ENCODE data around the gene GJC1. TPM values are rescaled to one million over a fixed set of nuclear protein-coding genes. Genes with fewer than 3 reads are reported as not detected.
"Not testable (repeated sequence)": the region's sequence is repeated elsewhere in the genome, so short reads cannot be mapped to it uniquely, and the experiment has no call there.

GJC1 gene
- total RNA-seq, 1 donor: not detected

DNA sequence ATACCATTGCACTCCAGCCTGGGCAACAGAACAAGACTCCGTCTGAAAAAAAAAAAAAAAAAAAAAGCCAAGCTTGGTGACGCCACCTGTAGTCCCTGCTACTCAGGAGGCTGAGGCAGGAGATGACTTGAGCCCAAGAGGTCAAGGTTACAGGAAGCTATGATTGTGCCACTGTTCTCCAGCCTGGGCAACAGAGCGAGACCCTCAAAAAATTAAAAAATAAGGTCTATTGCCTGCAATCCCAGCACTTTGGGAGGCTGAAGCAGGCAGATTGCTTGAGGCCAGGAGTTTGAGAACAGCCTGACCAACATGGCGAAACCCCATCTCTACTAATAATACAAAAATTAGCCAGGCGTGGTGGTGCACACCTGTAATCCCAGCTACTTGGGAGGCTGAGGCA, 74.9 kb downstream of the GJC1 start:
- H3K27me3 ChIP-seq (ENCODE audit: insufficient read depth, low read length): peaks cover 27% of the 10 kb centered on the region
- H3K4me1 ChIP-seq (ENCODE audit: insufficient read depth, low read length); H3K4me3 ChIP-seq (ENCODE audit: low read length); H3K9me3 ChIP-seq (ENCODE audit: low read depth, low read length): not testable (repeated sequence)

DNA sequence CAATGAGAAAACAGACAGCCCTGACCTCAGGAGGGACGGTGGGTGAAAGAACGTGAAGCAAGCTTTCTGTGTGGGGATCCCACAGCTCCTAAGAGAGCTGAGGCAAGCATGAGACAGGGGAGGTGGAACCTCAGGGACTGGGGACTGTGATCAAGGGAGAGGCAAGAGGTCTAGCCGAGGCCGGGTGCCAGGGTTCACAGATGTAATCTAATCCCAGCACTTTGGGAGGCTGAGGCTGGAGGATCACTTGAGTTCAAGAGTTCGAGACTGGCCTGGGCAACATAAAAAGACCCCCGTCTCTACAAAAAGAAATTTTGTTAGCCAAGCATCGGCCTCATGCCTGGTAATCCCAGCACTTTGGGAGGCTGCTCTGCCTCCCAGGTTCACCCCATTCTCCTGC, 75.8 kb downstream of the GJC1 start:
- no peaks in the 10 kb centered on the region for H3K9me3 ChIP-seq (ENCODE audit: low read depth, low read length)
- H3K4me1 ChIP-seq (ENCODE audit: insufficient read depth, low read length): peaks cover 4% of the 10 kb centered on the region
- H3K27me3 ChIP-seq (ENCODE audit: insufficient read depth, low read length): peaks cover 18% of the 10 kb centered on the region
- no peak overlapping the region for H3K4me3 ChIP-seq (ENCODE audit: low read length)

DNA sequence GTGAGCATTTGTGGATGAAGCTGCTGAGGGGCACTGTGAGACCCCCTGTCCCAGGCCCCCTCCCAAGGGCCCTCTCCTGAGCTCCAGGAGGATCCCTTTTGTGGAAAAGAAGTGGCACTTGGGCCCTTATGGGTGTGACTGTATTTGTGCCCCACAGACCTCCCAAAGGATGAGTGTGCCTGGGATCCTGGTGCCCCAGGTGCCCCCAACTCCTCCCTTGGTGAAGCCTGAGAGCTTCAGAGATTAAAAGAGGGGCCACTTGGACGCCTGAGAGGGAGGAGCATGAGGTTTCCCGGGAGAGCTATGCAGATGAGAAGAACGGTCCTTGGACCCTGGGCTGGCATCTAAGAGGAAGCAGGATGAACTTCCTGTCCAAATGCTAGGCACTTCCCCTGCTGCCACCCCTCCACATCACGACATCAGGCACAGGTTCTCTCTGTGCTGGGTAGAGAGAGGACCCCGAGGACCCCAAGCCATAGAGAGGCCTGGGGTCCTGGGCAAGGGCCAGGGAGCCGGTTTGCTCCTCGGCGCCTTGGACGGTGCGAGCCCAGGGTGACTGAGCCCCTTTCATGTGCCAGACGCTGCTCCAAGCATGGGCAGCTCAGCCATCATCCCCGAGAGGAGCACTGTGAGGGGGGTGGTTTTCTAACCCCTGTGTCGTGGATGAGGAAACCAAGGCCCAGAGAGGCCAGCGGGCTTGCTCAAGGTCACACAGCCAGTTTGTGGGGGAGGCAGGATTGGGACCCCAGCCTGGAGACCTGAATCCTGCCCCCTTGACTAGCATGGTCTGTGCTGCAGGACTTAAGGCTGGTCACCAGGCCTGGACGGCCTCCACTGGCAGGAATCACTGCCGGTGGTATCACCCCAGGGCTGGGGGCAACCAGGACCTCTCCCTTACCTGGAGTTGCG, 76.9 kb downstream of the GJC1 start:
- Histone ChIP-seq H3K4me3 (ENCODE audit: low read length) (no peak overlapping the region), H3K27me3 (ENCODE audit: insufficient read depth, low read length) (peaks cover 14% of the 10 kb centered on the region), H3K9me3 (ENCODE audit: low read depth, low read length) (no peaks in the 10 kb centered on the region), H3K4me1 (ENCODE audit: insufficient read depth, low read length) (no peaks in the 10 kb centered on the region)

DNA sequence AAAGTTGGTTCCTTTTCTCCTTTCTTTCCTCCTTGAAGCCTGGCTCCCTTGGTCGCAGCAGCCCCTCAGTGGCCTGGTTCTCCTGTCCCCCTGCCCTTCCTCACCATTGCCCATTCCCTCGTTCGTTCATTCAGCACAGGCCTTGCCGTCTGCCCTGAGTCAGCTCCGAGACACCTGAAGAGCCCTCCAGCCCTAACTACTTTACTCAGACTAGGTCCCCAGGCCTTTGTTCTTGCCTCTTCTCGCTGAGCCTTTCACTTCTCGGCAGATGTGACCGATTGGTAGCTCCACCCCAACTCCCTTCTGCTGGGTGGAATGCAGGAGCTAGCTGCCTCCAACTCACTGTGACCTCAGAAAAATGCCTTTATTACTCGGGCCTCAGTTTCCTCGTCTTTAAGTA, 78.3 kb downstream of the GJC1 start:
- no peaks in the 10 kb centered on the region for H3K4me1 ChIP-seq (ENCODE audit: insufficient read depth, low read length)
- no peaks in the 10 kb centered on the region for H3K27me3 ChIP-seq (ENCODE audit: insufficient read depth, low read length)
- H3K9me3 ChIP-seq (ENCODE audit: low read depth, low read length): no peaks in the 10 kb centered on the region
- no peak overlapping the region for H3K4me3 ChIP-seq (ENCODE audit: low read length)

DNA sequence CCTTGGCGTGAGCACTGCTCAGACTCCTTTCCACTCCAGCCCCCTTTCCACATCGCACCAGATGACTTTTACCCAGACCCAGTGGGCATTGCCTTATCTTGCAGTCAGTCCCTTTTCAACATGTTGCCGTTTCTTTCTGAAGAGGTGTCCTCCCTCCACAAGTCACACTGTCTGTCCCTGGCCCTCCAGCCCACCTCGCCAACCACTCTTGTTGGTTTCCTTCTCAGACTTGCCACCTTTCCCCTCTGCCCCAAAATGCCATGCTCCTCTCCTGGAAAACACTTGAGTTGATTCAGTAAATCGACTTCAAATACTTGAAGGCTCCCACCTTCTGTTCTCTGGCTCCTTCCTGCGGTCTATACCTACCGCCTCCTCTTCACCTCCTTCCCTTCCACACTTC, 78.8 kb downstream of the GJC1 start:
- no peaks in the 10 kb centered on the region for H3K27me3 ChIP-seq (ENCODE audit: insufficient read depth, low read length)
- no peak overlapping the region for H3K4me3 ChIP-seq (ENCODE audit: low read length)
- no peaks in the 10 kb centered on the region for H3K4me1 ChIP-seq (ENCODE audit: insufficient read depth, low read length)
- H3K9me3 ChIP-seq (ENCODE audit: low read depth, low read length): no peaks in the 10 kb centered on the region

DNA sequence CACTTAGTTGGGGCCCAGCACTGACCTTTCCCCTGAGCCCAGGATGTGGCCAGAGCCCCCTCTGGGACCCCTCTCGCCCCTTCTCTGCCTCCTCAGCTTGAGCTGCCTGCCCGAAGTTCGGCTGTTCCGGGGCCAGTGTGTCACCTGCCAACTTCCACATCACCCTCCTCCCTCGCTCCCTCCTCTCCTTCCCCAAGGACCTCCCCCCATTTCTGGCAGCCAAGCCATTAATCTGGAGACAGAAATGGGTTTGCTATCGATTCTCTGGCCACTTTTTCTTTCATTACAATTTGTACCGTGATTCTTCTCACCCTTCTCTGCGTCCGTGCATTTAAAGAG, 80.1 kb downstream of the GJC1 start:
- H3K4me3 ChIP-seq (ENCODE audit: low read length): no peak overlapping the region
- no peaks in the 10 kb centered on the region for H3K9me3 ChIP-seq (ENCODE audit: low read depth, low read length)
- H3K27me3 ChIP-seq (ENCODE audit: insufficient read depth, low read length): no peaks in the 10 kb centered on the region
- no peaks in the 10 kb centered on the region for H3K4me1 ChIP-seq (ENCODE audit: insufficient read depth, low read length)

DNA sequence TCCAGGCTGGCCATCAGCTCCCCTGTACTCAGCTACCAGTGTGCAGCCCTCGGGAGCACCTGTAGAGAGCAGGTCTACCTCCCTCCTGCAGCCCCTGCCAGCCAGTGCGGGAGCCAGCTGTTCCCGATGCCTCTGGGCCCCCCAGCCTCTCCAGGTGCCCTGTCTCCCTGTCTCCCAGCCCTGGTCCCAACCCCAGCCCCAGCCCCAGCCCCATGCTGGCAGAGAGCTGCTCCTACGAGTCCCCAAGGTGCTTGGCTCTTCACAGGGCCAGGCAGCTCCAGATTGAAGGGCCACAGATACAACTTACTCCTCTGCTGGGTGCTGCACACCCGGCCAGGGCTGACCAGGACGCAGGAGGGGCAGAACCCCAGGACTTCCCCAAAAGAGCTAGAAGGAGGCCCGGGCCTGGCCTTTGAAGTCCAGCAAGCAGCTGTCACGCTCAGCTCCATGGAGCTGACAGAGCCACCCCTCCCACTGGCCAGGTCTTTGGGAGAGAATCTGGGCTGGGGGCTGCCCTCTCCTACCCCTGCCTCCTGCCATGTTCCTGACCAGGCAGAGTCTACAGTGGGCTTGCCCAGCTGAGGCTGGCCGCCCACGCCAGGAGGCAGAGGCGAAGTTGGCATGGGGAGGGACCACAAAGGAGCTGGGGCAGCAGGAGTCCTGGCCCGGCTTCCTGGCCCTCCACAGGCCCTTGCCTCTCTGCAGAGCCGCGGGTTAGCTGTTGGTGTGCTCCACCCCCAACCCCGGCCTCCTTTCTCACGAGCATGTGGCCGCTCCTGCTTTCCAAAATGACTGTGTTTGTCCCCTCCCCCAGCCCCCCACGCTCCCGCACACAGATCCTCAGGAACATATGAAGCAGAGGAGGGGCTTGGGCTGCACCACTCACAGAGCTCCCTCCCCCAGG, 80.8 kb downstream of the GJC1 start:
- Histone ChIP-seq H3K9me3 (ENCODE audit: low read depth, low read length) (no peaks in the 10 kb centered on the region), H3K27me3 (ENCODE audit: insufficient read depth, low read length) (no peaks in the 10 kb centered on the region), H3K4me1 (ENCODE audit: insufficient read depth, low read length) (no peaks in the 10 kb centered on the region), H3K4me3 (ENCODE audit: low read length) (no peak overlapping the region)

Other genes with a start within 250 kb of the GJC1 start
- not detected for gene MEIOC, start 173.8 kb downstream of the GJC1 start, total RNA-seq
- gene CCDC43, start 140.5 kb downstream of the GJC1 start, total RNA-seq: 28.4 TPM
- gene DBF4B, start 121.6 kb downstream of the GJC1 start, total RNA-seq: 1.3 TPM
- 0.21 TPM for gene ADAM11, start 71.3 kb downstream of the GJC1 start, total RNA-seq
- gene HIGD1B, start 17.6 kb upstream of the GJC1 start, total RNA-seq: not detected
- gene EFTUD2, start 69.2 kb upstream of the GJC1 start, total RNA-seq: 132 TPM
- gene GFAP, start 85.2 kb upstream of the GJC1 start, total RNA-seq: 0.52 TPM
- gene KIF18B, start 117.5 kb upstream of the GJC1 start, total RNA-seq: 0.10 TPM
- gene C1QL1, start 138.0 kb upstream of the GJC1 start, total RNA-seq: not detected
- gene DCAKD, start 221.3 kb upstream of the GJC1 start, total RNA-seq: 8.9 TPM
- 35.2 TPM for gene NMT1, start 231.0 kb upstream of the GJC1 start, total RNA-seq